Measurements from ENCODE around the gene FOXP1. TPM values are rescaled to one million over a fixed set of nuclear protein-coding genes. Genes with fewer than 3 reads are reported as not detected.

Gene FOXP1
- polyA plus RNA-seq, 1 experiment = 56.6 TPM

DNA sequence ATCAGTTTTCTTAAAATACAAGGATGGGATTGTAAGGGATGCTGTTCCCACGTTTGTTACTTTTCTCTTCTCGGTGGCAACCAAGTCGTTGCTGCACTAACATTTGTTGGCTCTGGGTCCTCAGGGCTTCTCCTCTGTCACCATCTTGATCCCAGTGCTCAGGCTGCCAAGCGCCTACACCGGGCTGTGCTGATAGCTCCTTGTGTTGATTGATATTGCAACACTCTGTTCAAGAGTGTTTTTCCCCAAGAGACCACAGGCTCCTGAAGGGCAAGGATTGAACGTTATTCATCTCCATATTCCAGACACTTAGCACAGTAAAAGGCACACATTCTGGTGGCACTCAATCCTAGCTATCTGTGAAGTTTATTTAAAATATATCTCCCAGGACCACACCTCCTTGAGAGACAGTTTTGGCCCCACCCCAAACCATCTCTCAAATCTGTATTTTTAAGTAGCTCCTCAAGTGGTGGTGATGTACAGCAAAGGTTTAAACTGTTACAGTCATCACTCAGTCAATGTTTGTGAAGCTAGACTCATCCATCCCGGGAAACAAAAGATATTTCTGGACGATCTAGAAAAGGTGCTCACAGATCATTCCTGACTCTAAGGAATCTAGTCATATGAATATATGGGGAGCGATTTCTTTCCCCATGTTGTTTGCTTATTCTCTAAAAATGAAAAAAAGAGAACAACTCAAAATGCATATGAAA lies 38.5 kb upstream of the FOXP1 start:
- peaks cover 20% of the 10 kb centered on the region for H3K27me3 ChIP-seq (ENCODE audit: control insufficient read depth, insufficient read depth, low read length)
- no peak for DNase-seq (ENCODE audit: low read depth, low spot score)
- POLR2A ChIA-PET = no interaction called here

DNA sequence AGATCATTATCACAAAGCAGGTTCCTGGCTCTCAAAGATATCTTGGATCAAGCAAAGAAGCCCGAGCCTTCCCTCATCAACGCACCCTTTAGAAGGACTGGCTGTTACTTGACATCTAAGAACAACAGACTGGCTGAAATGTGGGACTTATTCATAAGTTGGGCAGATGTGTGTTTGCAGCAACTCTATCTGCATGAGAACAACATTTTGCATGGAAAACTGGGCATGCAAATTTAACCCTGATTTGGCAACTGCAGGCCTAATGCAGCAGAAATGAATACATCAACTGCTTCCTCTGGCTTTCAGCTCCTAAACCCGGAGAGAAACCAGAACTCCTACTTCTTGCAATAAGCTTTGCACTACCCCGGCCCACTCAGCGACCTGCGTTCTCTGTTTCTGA lies 35.0 kb upstream of the FOXP1 start:
- POLR2A ChIA-PET = no interaction called here
- no peaks in the 10 kb centered on the region for H3K9me3 ChIP-seq (ENCODE audit: control insufficient read depth, insufficient read depth, low read length)
- H3K4me3 ChIP-seq (ENCODE audit: low read depth, low read length) = no peak overlapping the region
- peaks cover 20% of the 10 kb centered on the region for H3K27me3 ChIP-seq (ENCODE audit: control insufficient read depth, insufficient read depth, low read length)
- TF ChIP-seq, protein P1, sequence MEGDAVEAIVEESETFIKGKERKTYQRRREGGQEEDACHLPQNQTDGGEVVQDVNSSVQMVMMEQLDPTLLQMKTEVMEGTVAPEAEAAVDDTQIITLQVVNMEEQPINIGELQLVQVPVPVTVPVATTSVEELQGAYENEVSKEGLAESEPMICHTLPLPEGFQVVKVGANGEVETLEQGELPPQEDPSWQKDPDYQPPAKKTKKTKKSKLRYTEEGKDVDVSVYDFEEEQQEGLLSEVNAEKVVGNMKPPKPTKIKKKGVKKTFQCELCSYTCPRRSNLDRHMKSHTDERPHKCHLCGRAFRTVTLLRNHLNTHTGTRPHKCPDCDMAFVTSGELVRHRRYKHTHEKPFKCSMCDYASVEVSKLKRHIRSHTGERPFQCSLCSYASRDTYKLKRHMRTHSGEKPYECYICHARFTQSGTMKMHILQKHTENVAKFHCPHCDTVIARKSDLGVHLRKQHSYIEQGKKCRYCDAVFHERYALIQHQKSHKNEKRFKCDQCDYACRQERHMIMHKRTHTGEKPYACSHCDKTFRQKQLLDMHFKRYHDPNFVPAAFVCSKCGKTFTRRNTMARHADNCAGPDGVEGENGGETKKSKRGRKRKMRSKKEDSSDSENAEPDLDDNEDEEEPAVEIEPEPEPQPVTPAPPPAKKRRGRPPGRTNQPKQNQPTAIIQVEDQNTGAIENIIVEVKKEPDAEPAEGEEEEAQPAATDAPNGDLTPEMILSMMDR (IDR thresholded peaks at IDR 0.05; ENCODE audit: low read depth, low read length) = no peak
- no peak overlapping the region for H3K27ac ChIP-seq (ENCODE audit: low read depth, low read length)
- no peak for DNase-seq (ENCODE audit: low read depth, low spot score)
- CTCF ChIA-PET = no interaction called here

More for the DNA sequence above, 38.5 kb upstream of the FOXP1 start:
- Histone ChIP-seq H3K4me3 (ENCODE audit: low read depth, low read length) (no peak overlapping the region), H3K9me3 (ENCODE audit: control insufficient read depth, insufficient read depth, low read length) (no peaks in the 10 kb centered on the region), H3K27ac (ENCODE audit: low read depth, low read length) (no peak overlapping the region)
- CTCF ChIA-PET = interaction anchor here (1.7 kb wide), 1 partner anchor 59 kb away, joined by 4 read pairs; no protein-coding TSS in a partner anchor
- TF ChIP-seq, protein P1 (IDR thresholded peaks at IDR 0.05; ENCODE audit: low read depth, low read length) = no peak

DNA sequence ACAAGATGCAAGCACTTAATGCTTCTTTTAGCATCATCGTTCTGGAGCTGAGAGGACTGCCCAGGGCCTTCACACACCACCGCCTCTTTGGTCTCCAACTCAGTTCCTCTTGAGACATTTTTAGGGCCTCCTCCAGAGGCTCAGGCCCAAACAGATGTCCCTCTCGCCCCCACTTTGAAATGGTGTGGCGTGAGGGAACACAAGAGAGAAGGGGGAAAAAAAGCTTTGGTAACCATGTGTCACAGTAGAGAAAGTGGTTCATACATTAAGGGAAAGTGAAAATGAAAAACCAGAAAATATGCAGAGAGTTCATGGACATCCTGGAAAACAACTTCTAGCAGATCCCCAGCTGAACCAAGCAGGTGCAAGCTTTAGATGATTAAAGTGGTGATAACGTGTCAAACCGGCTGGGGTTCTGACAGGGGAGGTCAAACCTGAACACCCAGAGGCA lies 33.1 kb upstream of the FOXP1 start:
- Histone ChIP-seq H3K4me3 (ENCODE audit: low read depth, low read length) (no peak overlapping the region), H3K27ac (ENCODE audit: low read depth, low read length) (no peak overlapping the region), H3K27me3 (ENCODE audit: control insufficient read depth, insufficient read depth, low read length) (peaks cover 14% of the 10 kb centered on the region), H3K9me3 (ENCODE audit: control insufficient read depth, insufficient read depth, low read length) (no peaks in the 10 kb centered on the region)
- TF ChIP-seq, protein P1 (IDR thresholded peaks at IDR 0.05; ENCODE audit: low read depth, low read length) = no peak
- DNase-seq (ENCODE audit: low read depth, low spot score) = no peak
- ChIA-PET CTCF (no interaction called here), POLR2A (no interaction called here)

DNA sequence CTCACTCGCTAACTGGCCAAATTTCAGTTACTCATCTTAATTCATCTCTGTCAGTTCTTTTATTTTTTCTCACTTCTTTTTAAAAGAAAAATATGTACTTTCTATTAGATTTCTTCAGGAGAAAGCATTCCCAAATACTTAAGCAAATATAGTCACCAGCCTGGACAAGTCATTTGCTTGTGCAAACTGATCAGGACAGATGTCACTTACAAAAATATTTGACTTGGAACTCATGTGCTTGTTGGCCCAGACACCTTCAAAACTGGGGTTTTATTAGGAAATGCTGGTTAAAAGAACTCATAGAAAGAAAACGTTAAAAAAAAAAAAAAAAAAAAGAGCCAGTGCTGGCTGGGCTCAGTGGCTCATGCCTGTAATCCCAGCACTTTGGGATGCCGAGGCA lies 31.3 kb upstream of the FOXP1 start:
- Histone ChIP-seq H3K4me3 (ENCODE audit: low read depth, low read length) (no peak overlapping the region), H3K27ac (ENCODE audit: low read depth, low read length) (no peak overlapping the region), H3K27me3 (ENCODE audit: control insufficient read depth, insufficient read depth, low read length) (peaks cover 6% of the 10 kb centered on the region), H3K9me3 (ENCODE audit: control insufficient read depth, insufficient read depth, low read length) (no peaks in the 10 kb centered on the region)
- POLR2A ChIA-PET = no interaction called here
- TF ChIP-seq, protein P1 (IDR thresholded peaks at IDR 0.05; ENCODE audit: low read depth, low read length) = no peak
- no peak for DNase-seq (ENCODE audit: low read depth, low spot score)
- CTCF ChIA-PET = interaction anchor here (0.7 kb wide), 1 partner anchor 50 kb away, joined by 5 read pairs; no protein-coding TSS in a partner anchor

DNA sequence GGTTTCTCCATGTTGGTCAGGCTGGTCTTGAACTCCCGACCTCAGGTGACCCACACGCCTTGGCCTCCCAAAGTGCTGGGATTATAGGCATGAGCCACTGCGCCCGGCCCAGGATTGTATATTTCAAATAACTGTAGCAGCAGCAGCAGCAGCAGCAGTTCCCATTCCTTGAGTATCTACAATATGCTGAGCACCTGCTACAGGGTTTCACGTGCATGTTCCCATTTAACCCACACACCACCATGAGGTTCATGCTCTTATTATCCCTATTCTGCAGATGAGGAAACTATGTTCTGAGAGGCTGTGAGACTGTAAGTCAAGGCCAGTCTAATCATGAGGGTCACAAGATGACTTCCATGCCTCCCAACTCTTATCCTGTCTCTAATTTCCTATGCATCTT lies 30.9 kb upstream of the FOXP1 start:
- TF ChIP-seq, protein P1 (IDR thresholded peaks at IDR 0.05; ENCODE audit: low read depth, low read length) = no peak
- Histone ChIP-seq H3K9me3 (ENCODE audit: control insufficient read depth, insufficient read depth, low read length) (no peaks in the 10 kb centered on the region), H3K4me3 (ENCODE audit: low read depth, low read length) (no peak overlapping the region), H3K27ac (ENCODE audit: low read depth, low read length) (no peak overlapping the region), H3K27me3 (ENCODE audit: control insufficient read depth, insufficient read depth, low read length) (peaks cover 6% of the 10 kb centered on the region)
- ChIA-PET CTCF (no interaction called here), POLR2A (no interaction called here)
- DNase-seq (ENCODE audit: low read depth, low spot score) = no peak

All from AG04450 (cell line).